Transverse colon (tissue), 4 donors: ENCODE data around the gene POU2F1. TPM values are rescaled to one million over a fixed set of nuclear protein-coding genes. Genes with fewer than 3 reads are reported as not detected.

Experiments used
- DNase-seq: peaks from one replicate; pipeline ENCODE4 v3.0.0-alpha.2; 2019
- H3K27ac ChIP-seq, 4 donors: fragments of 200-600 bp; sonication (generic); 2 replicates each; pipeline ENCODE4 v1.5.1; 2016 to 2018; ENCODE audit warnings: inconsistent platforms in 4 of 4
- H3K27me3 ChIP-seq: fragments of 200-600 bp; sonication (generic); 2 replicates; pipeline ENCODE4 v1.5.1; 2017; ENCODE audit warnings: inconsistent platforms
- H3K36me3 ChIP-seq, 4 donors: fragments of 200-600 bp; sonication (generic); 2 replicates each; pipeline ENCODE4 v1.5.1; 2017 to 2019; ENCODE audit warnings: inconsistent platforms in 4 of 4
- H3K4me1 ChIP-seq, 4 donors: fragments of 200-600 bp; sonication (generic); 2 replicates each; pipeline ENCODE4 v1.5.1; 2017 to 2020; ENCODE audit warnings: inconsistent platforms in 4 of 4
- H3K4me3 ChIP-seq, 4 donors: fragments of 200-600 bp; sonication (generic); 1 replicate in 1 of 4; 2 replicates in 3 of 4; pipeline versions ENCODE4 v1.5.1 to v1.6.1; 2017 to 2019; ENCODE audit warnings: inconsistent platforms in 4 of 4
- H3K9me3 ChIP-seq, 2 donors: fragments of 200-600 bp; sonication (generic); 2 replicates each; pipeline ENCODE4 v1.5.1; 2017 to 2019; ENCODE audit warnings: inconsistent platforms in 2 of 2
- CTCF ChIP-seq, 5 experiments: fragments of 200-600 bp in 3 of 5; fragments of 450-650 bp in 2 of 5; sonication (generic) in 3 of 5; IDR thresholded peaks; 1 replicate in 2 of 5; 2 replicates in 3 of 5; pipeline ENCODE4 v1.5.1; 2016 to 2017; ENCODE audit warnings: antibody characterized with exemption in 5 of 5, inconsistent platforms in 3 of 5, mild to moderate bottlenecking in 2 of 5, moderate library complexity in 1 of 5
- EP300 ChIP-seq: sonication (generic); formaldehyde crosslinking; IDR thresholded peaks from one replicate; pipeline ENCODE4 v1.6.1; 2017; ENCODE audit warnings: antibody characterized with exemption, low read depth
- POLR2A ChIP-seq: fragments of 450-650 bp; IDR thresholded peaks from one replicate; pipeline ENCODE4 v1.6.1; 2016; ENCODE audit warnings: antibody characterized with exemption, mild to moderate bottlenecking, moderate library complexity
- POLR2AphosphoS5 ChIP-seq, 3 donors: sonication (generic); formaldehyde crosslinking; IDR thresholded peaks; one replicate each; pipeline ENCODE4 v1.6.1; 2016; ENCODE audit warnings: antibody characterized with exemption in 3 of 3
- WGBS, 2 donors: methylation state at CpG; one replicate each; pipeline ENCODE4 v1.1.5; 2018; ENCODE audit warnings: low coverage in 1 of 2; 5-methylcytosine and 5-hydroxymethylcytosine counted together
- in situ Hi-C, 4 donors: fragments of 200-750 bp; cut with MboI; loops; one replicate each; pipeline versions ENCODE4 v1.15.0 to v1.15.1; 2017; ENCODE audit warnings: low sequenced_read_pairs in 3 of 4, low pct_ligation_motif_present in 1 of 4, low pct_unique_long_range_greater_than_20kb in 1 of 4
- intact Hi-C: fragments of 100-400 bp; cut with DNase I; formaldehyde crosslinking; loops from one replicate; pipeline ENCODE4 v1.15.1; 2023; ENCODE audit warnings: low total_unique reads
- total RNA-seq, 4 donors: library from RNA; depleted of rRNA; stranded (reverse); fragments of >200 nt; gene quantifications; one replicate each; pipeline ENCODE4 v1.1.0, GENCODE V29; 2016

POU2F1 gene
- total RNA-seq, 4 donors from 2014 or later: 6.6 to 31.8 (median 19.0) TPM

GRCh38 chr1:167371030-167371429 lies 150.3 kb downstream of the POU2F1 start:
- no peak for DNase-seq
- peaks cover 0 to 4% (median 0%) of the 10 kb centered on the region in 4 donors for H3K36me3 ChIP-seq
- no peaks in the 10 kb centered on the region for H3K4me1 ChIP-seq
- H3K9me3 ChIP-seq: no peaks in the 10 kb centered on the region
- in situ Hi-C loops: no loop called here
- no peak overlapping the region for H3K27ac ChIP-seq
- H3K4me3 ChIP-seq: no peak overlapping the region
- 88 to 89% methylated on average over 4 of the region's 4 CpGs for WGBS, 2 donors
- no peaks in the 10 kb centered on the region for H3K27me3 ChIP-seq
- intact Hi-C loops: no loop called here
- TF ChIP-seq POLR2A (no peak), CTCF (IDR thresholded peaks at IDR 0.05) (no peak), POLR2AphosphoS5 (IDR thresholded peaks at IDR 0.05) (no peak), EP300 (no peak)

GRCh38 chr1:167373398-167373797 lies 152.7 kb downstream of the POU2F1 start:
- Histone ChIP-seq H3K4me3 (no peak overlapping the region), H3K9me3 (no peaks in the 10 kb centered on the region), H3K27ac (no peak overlapping the region), H3K36me3 (peaks cover 0 to 21% (median 0%) of the 10 kb centered on the region in 4 donors), H3K4me1 (no peaks in the 10 kb centered on the region), H3K27me3 (no peaks in the 10 kb centered on the region)
- in situ Hi-C loops (no loop called here), intact Hi-C loops (no loop called here)
- 60 to 77% methylated on average over 1 of the region's 1 CpG for WGBS, 2 donors
- no peak for DNase-seq
- TF ChIP-seq POLR2A: no peak
- TF ChIP-seq EP300: no peak
- TF ChIP-seq CTCF (IDR thresholded peaks at IDR 0.05): no peak
- no peak for TF ChIP-seq POLR2AphosphoS5 (IDR thresholded peaks at IDR 0.05)

- in situ Hi-C loops: no loop called here
Observed at GRCh38 chr1:167373986-167374385, 153.3 kb downstream of the POU2F1 start.

GRCh38 chr1:167375949-167376348 lies 155.3 kb downstream of the POU2F1 start:
- TF ChIP-seq CTCF (IDR thresholded peaks at IDR 0.05) (no peak), POLR2AphosphoS5 (IDR thresholded peaks at IDR 0.05) (no peak), EP300 (no peak), POLR2A (no peak)

More at GRCh38 chr1:167373986-167374385, 153.3 kb downstream of the POU2F1 start:
- Histone ChIP-seq H3K4me3 (no peak overlapping the region), H3K4me1 (no peaks in the 10 kb centered on the region), H3K27ac (no peak overlapping the region), H3K9me3 (no peaks in the 10 kb centered on the region), H3K27me3 (no peaks in the 10 kb centered on the region), H3K36me3 (peaks cover 0 to 21% (median 0%) of the 10 kb centered on the region in 4 donors)
- intact Hi-C loops: no loop called here
- DNase-seq: no peak
- TF ChIP-seq EP300: no peak
- no peak for TF ChIP-seq CTCF (IDR thresholded peaks at IDR 0.05)
- no peak for TF ChIP-seq POLR2AphosphoS5 (IDR thresholded peaks at IDR 0.05)
- no peak for TF ChIP-seq POLR2A
- 91% methylated on average over 6 of the region's 6 CpGs; no CpG with 5 or more reads in 1 of the 2 donors for WGBS, 2 donors

More at GRCh38 chr1:167375949-167376348, 155.3 kb downstream of the POU2F1 start:
- no peaks in the 10 kb centered on the region for H3K4me1 ChIP-seq
- WGBS, 2 donors: 89 to 96% methylated on average over 4 to 5 of the region's 5 CpGs
- H3K9me3 ChIP-seq: no peaks in the 10 kb centered on the region
- in situ Hi-C loops: no loop called here
- H3K4me3 ChIP-seq: no peak overlapping the region
- peaks cover 0 to 21% (median 0%) of the 10 kb centered on the region in 4 donors for H3K36me3 ChIP-seq
- intact Hi-C loops: no loop called here
- H3K27ac ChIP-seq: no peak overlapping the region
- no peak for DNase-seq
- H3K27me3 ChIP-seq: no peaks in the 10 kb centered on the region
